Suppressor macrophage (primary cell): ENCODE results near the gene ERCC2.
"Not testable (repeated sequence)": the region's sequence is repeated elsewhere in the genome, so short reads cannot be mapped to it uniquely, and the experiment has no call there.

ENCODE experiments used
- DNase-seq, 4 experiments: peaks; one replicate each; pipeline ENCODE4 v3.0.0-alpha.2; 2020 to 2022

Gene ERCC2

DNA sequence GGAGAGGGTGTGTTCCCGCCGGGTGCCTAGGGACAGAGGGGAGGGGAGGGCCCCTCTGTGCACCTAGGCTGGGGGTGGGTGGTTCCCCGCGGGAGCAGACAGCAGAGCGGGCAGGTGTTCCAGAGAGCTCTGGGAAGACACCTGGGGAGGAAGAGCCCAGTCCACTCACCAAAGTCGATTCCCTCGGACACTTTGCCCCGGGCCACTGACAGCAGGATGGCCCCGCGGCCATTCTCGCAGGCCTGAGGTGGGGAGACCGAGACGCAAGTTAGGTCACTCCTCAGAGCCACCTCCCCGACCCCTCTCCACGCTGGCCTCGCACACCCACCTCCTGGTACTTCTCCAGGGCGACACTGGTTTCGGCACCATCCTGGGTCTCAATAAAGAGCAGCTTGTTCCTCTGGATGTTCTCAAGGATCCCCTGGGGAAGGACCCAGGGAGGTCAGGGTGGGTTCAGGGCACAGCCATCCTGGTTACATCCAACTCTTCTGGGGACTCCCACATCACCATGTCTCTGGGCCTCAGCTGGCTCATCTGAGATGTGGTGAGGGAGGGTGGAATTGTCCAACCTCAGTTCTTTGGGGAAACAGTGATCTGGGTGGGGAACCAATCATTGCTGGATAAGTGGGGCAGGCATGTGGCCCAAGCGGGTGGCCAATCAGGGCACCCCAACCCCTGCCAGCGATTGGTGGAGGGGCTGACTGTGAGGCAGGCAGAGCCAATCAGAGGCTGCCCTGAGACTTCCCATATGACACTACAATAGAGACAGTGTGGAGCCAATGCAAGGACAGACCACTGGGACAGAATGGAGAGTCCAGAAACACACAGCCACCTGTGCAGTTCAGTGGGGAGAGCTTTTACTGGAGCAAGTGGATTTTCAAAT, 17.2 kb downstream of the ERCC2 start:
- no peak for DNase-seq

DNA sequence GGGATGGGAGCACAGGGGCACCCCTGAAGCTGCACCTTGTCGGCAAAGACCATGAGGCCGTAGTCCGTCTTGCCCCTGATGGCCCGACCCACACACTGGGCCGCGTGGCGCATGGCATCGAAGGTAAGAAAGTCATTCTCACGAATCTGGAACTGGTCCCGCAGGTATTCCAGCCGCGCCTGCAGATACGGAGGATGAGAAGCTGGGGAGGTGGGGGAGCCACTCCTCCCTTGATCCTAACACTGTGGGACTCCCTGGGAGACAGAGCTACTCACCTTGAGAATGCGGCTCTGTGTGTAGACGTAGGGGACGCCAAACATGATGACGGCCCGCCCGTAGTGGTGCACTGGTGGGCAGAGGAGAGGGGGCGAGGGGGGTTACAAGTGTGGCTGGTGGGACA, 17.9 kb downstream of the ERCC2 start:
- DNase-seq: no peak

DNA sequence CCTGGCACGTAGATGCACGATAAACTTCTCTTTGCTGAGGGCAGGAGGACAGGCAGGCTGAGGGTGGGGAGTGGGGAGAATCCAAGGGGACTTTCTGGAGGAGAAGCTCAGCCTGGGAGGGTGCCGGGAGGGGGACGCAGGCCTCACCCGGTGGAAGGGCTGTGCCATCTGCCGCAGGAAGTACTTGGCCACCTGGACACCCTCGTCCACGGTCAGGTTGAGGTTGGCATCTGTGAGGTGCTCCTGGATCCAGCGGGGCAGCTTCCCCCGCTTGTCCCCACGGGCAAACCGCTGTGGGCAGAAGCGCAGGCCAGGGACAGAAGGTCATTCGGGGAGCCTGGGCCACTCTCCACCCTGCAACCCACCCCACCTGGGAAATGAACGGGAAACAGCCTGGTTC, 18.3 kb downstream of the ERCC2 start:
- no peak for DNase-seq

DNA sequence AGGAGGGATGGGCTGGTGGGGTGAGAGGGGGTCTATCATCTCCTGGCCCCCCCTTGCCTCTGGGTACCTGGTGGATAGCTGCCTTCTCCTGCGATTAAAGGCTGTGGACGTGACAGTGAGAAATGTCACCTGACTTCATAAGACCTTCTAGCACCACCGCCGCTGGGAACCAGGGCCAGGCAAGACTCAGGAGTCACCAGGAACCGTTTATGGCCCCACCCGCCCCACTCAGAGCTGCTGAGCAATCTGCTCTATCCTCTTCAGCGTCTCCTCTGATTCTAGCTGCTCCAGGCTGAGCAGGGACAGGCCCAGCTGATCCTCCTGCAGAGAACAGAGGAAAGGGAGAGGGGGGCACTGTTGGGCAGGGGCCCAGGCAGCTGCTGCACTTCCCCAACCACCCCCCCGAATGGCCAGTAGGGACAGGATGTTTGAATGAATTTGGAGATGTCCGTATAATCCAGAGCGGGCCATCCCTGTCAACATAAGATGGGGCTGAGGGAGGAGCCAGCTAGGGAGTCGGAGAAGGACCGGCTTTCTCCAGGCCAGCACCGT, 18.9 kb downstream of the ERCC2 start:
- no peak for DNase-seq

DNA sequence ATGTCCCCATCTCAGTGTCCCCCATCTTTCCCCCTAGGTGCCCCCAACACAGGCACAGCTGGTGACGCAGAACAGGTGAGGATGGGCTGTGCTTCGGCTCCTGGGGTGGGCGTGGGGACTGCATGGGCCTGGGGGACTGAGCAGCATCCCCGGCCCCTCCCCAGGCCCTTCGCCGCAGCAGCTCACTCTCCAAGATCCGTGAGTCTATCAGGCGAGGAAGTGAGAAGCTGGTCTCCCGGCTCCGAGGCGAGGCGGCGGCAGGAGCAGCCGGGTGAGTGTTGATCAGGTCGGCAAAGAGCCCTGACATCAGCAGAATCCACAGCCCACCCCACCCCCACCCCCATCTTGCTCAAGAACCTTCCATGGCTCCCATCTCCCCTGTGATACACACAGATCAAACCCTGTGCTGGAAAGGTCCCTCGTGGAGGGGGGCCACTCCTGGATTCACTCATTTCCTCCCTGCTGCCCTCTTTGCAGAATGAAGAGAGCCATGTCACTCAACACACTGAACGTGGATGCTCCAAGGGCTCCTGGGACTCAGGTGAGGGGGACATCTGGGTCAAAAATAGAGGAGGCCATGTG, 19.8 kb downstream of the ERCC2 start:
- DNase-seq: no peak

DNA sequence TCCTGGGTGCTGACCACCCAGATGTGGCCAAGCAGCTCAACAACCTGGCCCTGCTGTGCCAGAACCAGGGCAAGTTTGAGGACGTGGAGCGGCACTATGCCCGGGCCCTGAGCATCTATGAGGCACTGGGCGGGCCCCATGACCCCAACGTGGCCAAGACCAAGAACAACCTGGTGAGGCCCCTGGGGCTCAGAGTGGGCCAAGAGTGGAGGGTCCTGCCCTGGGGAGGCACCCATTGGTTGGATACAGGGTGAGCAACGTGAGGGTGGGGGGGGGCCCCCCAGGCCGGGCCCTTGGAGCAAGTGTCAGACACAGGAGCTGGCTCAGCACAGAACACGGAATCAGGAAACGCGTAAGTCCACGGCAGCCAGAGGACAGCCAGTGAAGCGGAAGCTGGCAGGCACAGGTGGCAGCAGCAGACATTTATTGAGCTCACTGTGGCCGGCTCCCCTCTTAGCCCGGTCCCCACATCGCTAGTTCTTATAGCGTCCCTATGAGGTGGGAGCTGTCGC, 20.9 kb downstream of the ERCC2 start:
- DNase-seq: no peak

DNA sequence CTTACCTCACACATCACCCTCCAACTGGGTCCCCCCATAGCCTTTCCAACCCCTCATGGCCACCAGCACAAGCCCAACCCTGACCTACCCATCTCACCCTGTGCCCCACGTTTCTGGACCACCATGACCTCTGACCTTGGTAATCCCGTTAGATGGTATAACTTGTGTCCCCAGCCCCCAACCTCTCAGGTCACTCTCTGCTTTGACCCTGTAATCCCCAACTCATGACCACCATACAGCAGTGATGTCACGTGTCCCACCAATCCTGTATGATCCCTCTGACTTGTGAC, 21.3 kb downstream of the ERCC2 start:
- no peak for DNase-seq

DNA sequence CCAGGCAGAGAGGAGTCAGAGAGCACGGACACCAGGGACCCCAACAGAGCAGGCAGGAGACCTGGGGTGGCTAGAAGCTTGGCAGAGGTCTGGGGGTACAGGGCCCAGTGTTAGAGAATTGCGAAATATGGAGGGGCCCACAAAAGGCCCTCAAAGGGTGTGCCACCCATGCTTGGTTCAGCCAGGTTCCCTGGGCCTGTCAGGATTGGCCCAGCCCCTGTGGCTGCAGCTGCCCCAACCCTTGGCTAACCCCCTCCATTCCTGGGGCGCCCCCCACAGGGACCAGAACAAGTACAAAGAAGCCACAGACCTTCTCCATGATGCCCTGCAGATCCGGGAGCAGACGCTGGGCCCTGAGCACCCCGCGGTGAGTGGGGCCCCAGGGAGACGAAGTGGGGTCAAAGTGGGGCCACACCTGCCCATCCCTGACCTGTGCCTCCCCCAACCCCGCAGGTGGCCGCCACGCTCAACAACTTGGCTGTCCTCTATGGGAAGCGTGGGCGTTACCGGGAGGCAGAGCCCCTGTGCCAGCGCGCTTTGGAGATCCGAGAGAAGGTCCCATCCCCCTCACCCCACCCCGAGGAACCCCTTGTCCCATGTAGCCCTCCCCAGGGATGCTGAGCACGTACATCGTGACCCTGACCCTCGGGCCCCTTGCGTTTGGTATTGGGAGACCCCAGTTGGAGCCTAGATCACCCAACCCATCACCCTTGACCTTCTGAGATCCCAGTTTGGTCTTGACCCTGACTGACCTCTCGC, 21.8 kb downstream of the ERCC2 start:
- no peak for DNase-seq

DNA sequence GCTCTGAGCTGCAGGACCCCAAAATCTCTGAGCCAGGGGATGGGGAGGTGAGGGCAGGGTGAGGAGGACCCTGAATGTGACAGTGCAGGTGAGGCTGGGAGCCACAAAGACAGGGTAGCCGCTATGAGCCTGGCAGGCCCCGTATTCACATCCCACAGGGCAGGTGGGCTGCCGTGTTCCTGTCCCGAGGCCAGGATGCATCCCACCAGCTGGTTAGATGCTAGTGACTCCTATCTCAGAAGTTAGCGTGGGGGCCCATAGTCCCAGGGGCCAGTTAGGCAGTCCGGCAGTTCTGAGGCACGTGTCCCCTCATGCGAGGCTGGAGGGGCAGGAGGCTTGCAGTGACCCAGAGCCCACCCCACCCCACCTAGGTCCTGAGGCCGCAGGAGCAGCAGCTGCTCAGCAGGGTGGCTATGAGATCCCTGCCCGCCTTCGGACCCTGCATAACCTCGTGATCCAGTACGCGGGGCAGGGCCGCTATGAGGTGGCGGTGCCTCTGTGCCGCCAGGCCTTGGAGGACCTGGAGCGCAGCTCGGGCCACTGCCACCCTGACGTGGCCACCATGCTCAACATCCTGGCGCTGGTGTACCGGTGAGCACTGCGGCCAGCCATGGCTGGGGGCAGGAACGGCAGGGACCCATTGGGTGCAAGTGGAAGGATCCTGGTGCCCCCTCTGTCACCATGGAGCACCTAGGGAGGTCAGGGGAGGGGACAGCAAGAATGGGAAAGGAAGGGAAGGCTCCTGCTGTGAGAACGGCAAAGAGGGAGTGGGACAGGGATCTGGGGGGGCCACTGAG, 22.6 kb downstream of the ERCC2 start:
- DNase-seq: no peak

DNA sequence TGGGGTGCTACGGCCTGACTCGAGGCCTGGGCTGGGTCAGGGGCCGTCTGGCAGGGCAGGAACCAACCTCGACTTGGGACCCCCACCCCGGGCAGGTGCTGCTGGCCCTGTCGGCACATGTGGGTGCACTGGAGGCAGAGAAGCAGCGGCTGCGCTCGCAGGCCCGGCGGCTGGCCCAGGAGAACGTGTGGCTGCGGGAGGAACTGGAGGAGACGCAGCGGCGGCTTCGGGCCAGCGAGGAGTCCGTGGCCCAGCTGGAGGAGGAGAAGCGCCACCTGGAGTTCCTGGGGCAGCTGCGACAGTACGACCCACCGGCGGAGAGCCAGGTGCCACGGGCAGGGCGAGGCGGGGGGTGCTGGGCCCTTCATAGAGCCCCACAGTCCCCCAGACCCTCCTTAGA, 23.9 kb downstream of the ERCC2 start:
- no peak for DNase-seq

DNA sequence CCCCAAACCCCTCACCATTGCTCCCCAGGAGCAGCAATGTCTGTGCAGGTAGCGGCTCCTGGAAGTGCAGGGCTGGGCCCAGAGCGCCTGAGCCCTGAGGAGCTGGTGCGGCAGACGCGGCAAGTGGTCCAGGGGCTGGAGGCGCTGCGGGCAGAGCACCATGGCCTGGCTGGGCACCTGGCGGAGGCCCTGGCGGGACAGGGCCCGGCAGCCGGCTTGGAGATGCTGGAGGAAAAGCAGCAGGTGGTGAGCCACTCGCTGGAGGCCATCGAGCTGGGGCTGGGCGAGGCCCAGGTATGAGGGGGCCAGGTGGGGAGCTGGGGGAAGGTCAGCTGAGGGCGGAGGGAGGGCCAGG, 24.9 kb downstream of the ERCC2 start:
- DNase-seq: no peak

DNA sequence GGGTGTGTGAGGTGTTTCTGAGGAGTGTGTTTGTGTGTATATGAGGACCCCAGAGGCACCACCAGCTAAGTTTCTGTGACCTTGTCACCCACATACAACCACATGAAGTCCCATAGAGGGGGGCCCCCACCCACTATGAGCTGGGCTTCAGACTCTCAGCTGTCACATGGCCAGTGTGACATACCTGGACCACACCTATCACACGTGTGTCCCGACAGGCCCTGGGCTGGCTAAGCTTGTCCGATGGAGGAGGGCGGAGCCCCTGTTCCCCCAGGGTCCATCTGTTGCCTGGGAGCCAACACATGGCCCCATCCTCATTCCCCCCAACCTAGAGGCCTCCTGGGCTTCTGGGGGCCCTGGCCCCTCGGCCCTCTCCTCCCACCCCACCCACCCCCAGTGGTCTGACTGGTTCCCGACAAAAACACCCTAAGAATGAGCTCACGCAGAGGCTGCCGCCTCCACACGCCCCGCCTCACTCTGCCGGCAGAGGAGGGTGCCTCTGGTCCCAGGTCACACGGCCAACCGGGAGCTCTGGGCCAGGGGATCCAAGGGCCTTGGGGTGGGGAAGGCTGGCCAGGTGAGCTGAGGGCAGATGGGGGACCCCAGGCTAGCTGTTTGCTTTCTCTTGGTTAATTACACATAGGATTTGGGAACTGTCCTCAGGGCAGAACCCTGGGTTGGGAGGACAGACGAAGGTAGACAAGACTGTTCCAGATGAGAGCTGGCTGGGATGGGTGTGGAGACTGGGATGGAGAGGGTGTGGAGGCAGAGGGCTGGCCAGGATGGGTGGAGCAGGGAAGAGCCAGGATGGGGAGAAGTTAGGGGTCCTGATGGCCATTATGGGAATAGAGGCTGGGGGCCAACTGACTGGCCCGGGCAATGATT, 25.5 kb downstream of the ERCC2 start:
- DNase-seq: no peak

DNA sequence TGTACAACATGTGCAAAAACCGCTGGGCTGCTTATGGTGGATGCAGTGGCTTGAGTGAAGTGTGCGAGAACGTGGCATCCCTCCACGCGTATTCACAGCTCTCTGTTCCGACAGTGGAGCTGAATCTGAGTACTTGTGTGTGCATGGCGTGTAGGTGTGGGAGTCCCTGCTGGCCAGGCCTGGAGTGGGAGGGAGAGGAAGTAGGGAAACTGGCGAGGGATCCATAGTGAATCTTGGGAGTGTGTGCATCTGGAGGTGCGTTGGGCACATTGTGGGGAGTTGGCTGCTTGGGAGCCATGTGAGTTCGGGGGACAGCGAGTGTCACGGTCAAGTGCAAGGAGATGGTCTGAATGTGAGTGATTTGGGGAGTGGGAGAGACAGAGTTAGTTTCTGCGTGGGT, 27.5 kb downstream of the ERCC2 start:
- DNase-seq: no peak

DNA sequence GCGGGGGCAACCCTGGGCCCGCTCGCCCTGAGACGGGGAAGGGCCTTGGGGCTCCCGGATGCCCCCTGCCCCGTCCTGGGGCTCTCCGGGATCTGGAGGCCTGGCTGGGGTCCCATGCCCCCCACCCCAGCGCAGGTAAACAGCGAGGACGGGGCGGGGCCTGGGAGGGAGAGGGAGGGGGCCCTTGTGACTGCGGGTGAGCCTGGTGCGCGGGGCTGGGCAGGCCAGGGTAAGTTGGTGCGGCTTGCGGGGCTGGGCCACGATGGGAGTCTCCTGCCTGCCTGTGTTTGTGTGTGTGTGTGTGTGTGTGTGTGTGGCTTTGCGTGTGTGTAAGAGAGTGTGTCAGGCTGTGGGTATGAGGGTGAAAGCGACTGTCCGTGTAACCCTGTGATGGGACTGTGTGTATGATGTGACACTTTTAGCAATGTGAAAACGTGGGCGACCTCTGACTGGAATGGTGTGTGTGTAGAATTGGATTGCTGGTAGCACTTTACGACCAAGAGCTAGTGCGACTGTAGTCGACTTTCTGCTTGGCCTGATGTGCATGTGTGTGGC, 29.4 kb downstream of the ERCC2 start:
- no peak for DNase-seq

DNA sequence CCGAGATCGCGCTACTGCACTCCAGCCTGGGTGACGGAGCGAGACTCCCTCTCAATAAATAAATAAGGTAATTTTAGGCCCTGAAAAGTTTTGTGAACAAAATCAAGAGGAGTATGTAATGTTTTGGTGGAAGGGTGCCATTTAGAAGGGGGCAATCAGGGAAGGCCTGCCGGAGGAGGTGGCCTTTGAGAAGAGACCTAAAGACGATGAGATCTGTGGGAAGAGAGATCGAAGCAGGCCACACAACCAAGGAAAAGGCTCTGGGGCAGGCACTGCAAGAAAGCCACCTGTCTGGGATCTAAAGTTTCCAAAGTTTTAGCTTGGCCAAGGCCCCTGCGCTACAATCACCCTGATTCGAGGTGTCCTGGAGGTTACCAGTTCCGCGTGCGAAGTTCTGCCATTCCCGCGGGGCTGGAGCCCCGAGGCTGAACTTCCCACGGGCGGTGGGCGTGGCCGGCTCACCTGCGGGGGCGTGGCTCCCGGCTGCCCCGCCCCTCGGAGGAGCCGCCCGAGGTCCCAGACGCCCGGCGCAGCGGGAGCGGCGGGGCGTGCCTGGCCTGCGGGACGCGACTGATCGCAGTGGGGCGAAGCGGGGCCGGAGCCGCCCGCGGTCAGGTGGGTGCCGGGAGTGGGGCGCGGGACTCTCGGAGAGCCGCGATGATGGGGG, 30.0 kb downstream of the ERCC2 start, which contains the start of gene KLC3:
KLC3 (plus strand) TSS at position 519 of the 667 bp plus-strand sequence. CDS start 4,792 bp downstream, outside the sequence.
- DNase-seq: peak in 1 of 4 experiments; percentile 26

DNA sequence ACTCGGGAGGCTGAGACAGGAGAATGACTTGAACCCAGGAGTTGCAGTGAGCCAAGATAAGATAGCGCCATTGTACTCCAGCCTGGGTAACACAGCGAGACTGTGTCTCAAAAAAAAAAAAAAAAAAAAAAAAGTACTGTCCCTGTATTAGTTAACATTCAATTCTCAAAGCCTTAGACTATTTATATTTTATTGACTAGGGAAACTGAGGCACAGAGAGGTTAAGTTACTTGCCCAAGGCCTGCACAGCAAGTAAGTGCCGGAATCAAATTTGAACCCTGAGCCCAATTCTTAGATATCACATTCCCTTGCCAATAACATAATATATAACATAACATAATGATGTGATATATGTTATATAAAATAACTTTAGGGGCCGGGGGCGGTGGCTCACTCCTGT, 30.7 kb downstream of the ERCC2 start:
- DNase-seq: no peak

DNA sequence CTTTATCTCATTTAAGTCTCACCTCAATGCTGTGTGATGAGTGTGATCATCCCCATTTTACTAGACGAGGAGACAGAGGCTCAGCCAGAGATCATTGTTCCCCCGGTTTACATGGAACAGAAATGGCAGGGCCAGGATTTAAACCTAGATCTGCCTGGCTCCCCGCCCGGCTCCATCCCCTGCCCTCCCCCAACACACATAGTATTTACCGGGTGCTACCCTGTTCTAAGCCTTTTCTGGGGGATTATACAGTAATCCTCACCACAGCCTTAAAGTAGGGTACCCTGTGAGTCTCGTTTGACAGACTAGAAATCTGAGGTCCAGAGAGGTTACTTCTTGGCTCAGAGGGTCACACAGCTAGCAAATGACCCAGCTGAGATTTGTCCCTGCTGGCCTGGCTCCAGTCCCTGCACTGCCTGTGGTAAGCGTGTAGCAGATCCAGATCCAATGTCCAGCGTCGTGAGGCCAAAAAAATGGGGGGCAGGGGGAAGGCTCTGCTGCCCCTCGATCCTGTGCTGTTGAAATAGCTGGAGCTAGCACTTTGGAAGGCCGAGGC, 33.6 kb downstream of the ERCC2 start:
- no peak for DNase-seq

DNA sequence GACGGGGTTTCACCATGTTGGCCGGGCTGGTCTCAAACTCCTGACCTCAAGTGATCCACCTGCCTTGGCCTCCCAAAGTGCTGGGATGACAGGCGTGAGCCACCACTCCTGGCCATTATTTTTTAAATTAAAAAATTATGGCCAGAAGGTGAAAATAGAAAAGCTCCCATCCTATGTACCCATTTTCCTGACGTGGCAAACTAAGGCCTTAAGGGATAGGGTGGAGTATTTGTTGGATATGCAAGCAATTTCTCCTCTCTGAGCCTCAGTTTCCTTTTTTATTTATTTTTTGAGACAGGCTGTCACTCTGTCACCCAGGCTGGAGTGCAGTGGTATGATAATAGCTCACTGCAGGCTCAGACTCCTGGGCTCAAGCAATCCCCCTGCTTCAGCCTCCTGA, 35.5 kb downstream of the ERCC2 start:
- not testable (repeated sequence) for DNase-seq

DNA sequence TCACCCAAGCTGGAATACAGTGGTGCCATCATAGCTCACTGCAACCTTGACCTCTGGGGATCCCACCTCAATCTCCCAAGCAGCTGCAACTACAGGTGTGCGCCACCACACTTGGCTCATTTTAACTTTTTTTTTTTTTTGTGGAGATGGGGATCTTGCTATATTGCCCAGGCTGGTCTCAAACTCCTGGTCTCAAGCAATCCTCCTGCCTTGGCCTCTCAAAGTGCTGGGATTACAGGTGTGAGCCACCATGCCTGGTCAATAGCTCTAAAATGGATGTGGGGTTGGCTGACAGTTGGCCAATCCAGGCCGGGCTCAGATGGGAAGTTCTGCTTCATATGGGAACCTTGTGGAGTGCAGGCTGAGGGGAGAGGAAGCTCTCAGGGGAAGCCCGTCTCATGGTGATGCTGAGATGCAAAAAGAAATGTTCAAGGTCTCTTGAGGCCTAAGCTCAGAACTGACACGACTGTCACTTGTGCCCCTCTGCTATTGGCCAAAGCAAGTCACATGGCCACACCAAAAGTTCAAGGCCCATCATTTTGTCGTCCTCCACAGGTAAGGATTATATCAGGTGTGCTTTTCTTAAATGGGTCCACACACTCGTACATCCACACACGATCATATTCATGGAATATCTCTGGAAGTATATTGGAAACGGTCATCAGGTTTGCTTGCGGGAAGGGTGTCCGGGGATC, 36.6 kb downstream of the ERCC2 start:
- peak in 2 of 4 experiments; percentile 19 to 31 for DNase-seq
